ENCODE measurements around the gene PCSK4.
"Not testable (repeated sequence)": the region's sequence is repeated elsewhere in the genome, so short reads cannot be mapped to it uniquely, and the experiment has no call there.

Gene PCSK4

GRCh38 chr19:1524972-1525325, 34.8 kb upstream of the PCSK4 start:
- TF ChIP-seq CTCF (IDR thresholded peaks at IDR 0.05; ENCODE audit: low read depth, low read length), result no peak
- H3K4me3 ChIP-seq (ENCODE audit: low read depth, low read length), result no peak overlapping the region

GRCh38 chr19:1524287-1524971, 34.3 kb upstream of the PCSK4 start:
- no peak overlapping the region for H3K4me3 ChIP-seq (ENCODE audit: low read depth, low read length)
- TF ChIP-seq CTCF (IDR thresholded peaks at IDR 0.05; ENCODE audit: low read depth, low read length), result no peak

GRCh38 chr19:1523412-1524286, 33.5 kb upstream of the PCSK4 start, which contains the start of gene PLK5:
PLK5 (plus strand) TSS chr19:1524077; CDS start chr19:1526997, 2,920 bp downstream.
- H3K4me3 ChIP-seq (ENCODE audit: low read depth, low read length), result no peak within 1 kb of the TSS
- no peak for TF ChIP-seq CTCF (IDR thresholded peaks at IDR 0.05; ENCODE audit: low read depth, low read length)

GRCh38 chr19:1522838-1523237, 32.7 kb upstream of the PCSK4 start:
- no peak for TF ChIP-seq CTCF (IDR thresholded peaks at IDR 0.05; ENCODE audit: low read depth, low read length)
- no peak overlapping the region for H3K4me3 ChIP-seq (ENCODE audit: low read depth, low read length)

- no peak overlapping the region for H3K4me3 ChIP-seq (ENCODE audit: low read depth, low read length)
- no peak for TF ChIP-seq CTCF (IDR thresholded peaks at IDR 0.05; ENCODE audit: low read depth, low read length)
These were observed 31.9 kb upstream of the PCSK4 start for GRCh38 chr19:1522061-1522460.

GRCh38 chr19:1521636-1522035, 31.5 kb upstream of the PCSK4 start:
- H3K4me3 ChIP-seq (ENCODE audit: low read depth, low read length), result no peak overlapping the region
- no peak for TF ChIP-seq CTCF (IDR thresholded peaks at IDR 0.05; ENCODE audit: low read depth, low read length)

GRCh38 chr19:1520203-1520780, 30.1 kb upstream of the PCSK4 start:
- H3K4me3 ChIP-seq (ENCODE audit: low read depth, low read length), result no peak overlapping the region
- no peak for TF ChIP-seq CTCF (IDR thresholded peaks at IDR 0.05; ENCODE audit: low read depth, low read length)

- not testable (repeated sequence) for H3K4me3 ChIP-seq (ENCODE audit: low read depth, low read length)
These were observed 29.7 kb upstream of the PCSK4 start for GRCh38 chr19:1519802-1520201.

All from WI38 (cell line).